OCI-LY7 (cell line): ENCODE data around the gene HIF1A. TPM values are rescaled to one million over a fixed set of nuclear protein-coding genes. Genes with fewer than 3 reads are reported as not detected.
A peak's percentile ranks its signal among the peaks of the same experiment; 100 is the strongest.
"Not testable (repeated sequence)": the region's sequence is repeated elsewhere in the genome, so short reads cannot be mapped to it uniquely, and the experiment has no call there.

Source experiments
- BruUV-seq: library from RNA; stranded (reverse); fragments of 400-500 nt; replicated peaks from 2 replicates; lab custom pipeline; 2021; lab: Mats Ljungman, UMichigan
- CTCF ChIA-PET: fragments of 300-600 bp; sonication (Branson Sonifier 250); formaldehyde crosslinking; loops from one replicate; lab custom pipeline; 2022; ENCODE audit warnings: antibody characterized with exemption; ENCODE audit not compliant: unreplicated experiment; lab: Charles Lee
- POLR2A ChIA-PET: fragments of 300-600 bp; sonication (Branson Sonifier 250); formaldehyde crosslinking; loops from one replicate; lab custom pipeline; 2022; ENCODE audit warnings: antibody characterized with exemption; lab: Charles Lee
- DNase-seq: peaks from one replicate; pipeline ENCODE4 v3.0.0-alpha.2; 2015; ENCODE audit warnings: low spot score
- H2AFZ ChIP-seq: fragments of 200-600 bp; sonication (generic), shearing (Covaris generic); 2 replicates; pipeline ENCODE4 v1.6.1; 2014; ENCODE audit warnings: mild to moderate bottlenecking, antibody characterized with exemption, low read length, moderate library complexity
- H3K27ac ChIP-seq: fragments of 200-600 bp; sonication (generic); 2 replicates; pipeline ENCODE4 v1.5.1; 2014; ENCODE audit warnings: mixed run types, low read depth, mild to moderate bottlenecking, moderate library complexity, low read length, inconsistent platforms; ENCODE audit not compliant: poor library complexity, severe bottlenecking
- H3K36me3 ChIP-seq: fragments of 200-600 bp; sonication (generic); 2 replicates; pipeline ENCODE4 v1.6.1; 2014; ENCODE audit warnings: mild to moderate bottlenecking, antibody characterized with exemption, low read length, moderate library complexity, mixed read lengths; ENCODE audit not compliant: insufficient read depth
- H3K4me1 ChIP-seq: fragments of 200-600 bp; sonication (generic); 2 replicates; pipeline ENCODE4 v1.5.1; 2014; ENCODE audit warnings: mild to moderate bottlenecking, low read length; ENCODE audit not compliant: insufficient read depth, poor library complexity, severe bottlenecking
- H3K4me2 ChIP-seq: fragments of 200-600 bp; sonication (generic); 2 replicates; pipeline ENCODE4 v1.6.1; 2014; ENCODE audit warnings: mild to moderate bottlenecking, low read length
- H3K4me3 ChIP-seq: fragments of 200-600 bp; sonication (generic); 2 replicates; pipeline ENCODE4 v1.5.1; 2014; ENCODE audit warnings: mild to moderate bottlenecking, low read depth, low read length; ENCODE audit not compliant: poor library complexity, severe bottlenecking
- H3K79me2 ChIP-seq: fragments of 200-600 bp; sonication (generic); 2 replicates; pipeline ENCODE4 v1.6.1; 2016; ENCODE audit warnings: low read depth, mild to moderate bottlenecking, low read length, moderate library complexity, mixed read lengths; ENCODE audit not compliant: insufficient read depth
- H3K9me2 ChIP-seq: fragments of 200-600 bp; sonication (generic); 2 replicates; pipeline ENCODE4 v1.6.1; 2016; ENCODE audit warnings: mild to moderate bottlenecking, low read length, mixed read lengths; ENCODE audit not compliant: insufficient read depth
- H3K9me3 ChIP-seq: fragments of 200-600 bp; sonication (generic); 2 replicates; pipeline ENCODE4 v1.6.1; 2014; ENCODE audit warnings: mild to moderate bottlenecking, mixed run types, low read length, mixed read lengths
- H4K20me1 ChIP-seq: fragments of 200-600 bp; sonication (generic); 2 replicates; pipeline ENCODE4 v1.6.1; 2014; ENCODE audit warnings: mild to moderate bottlenecking, antibody characterized with exemption, low read length, moderate library complexity, mixed read lengths; ENCODE audit not compliant: insufficient read depth
- EZH2phosphoT487 ChIP-seq: fragments of 200-600 bp; sonication (generic); IDR thresholded peaks from 2 replicates; pipeline ENCODE4 v1.6.1; 2018; ENCODE audit warnings: low read depth, borderline replicate concordance, mild to moderate bottlenecking, mixed run types, antibody characterized with exemption, low read length, moderate library complexity, mixed read lengths
- intact Hi-C: fragments of 100-400 bp; cut with micrococcal nuclease; formaldehyde crosslinking; loops from one replicate; pipeline ENCODE4 v1.10.0; 2022; ENCODE audit not compliant: unreplicated experiment
- total RNA-seq, 2 experiments: library from RNA; depleted of rRNA in 1 of 2; stranded (reverse); fragments of >200 nt in 1 of 2; shearing (Covaris generic) in 1 of 2; gene quantifications; 2 replicates each; pipeline ENCODE4 v1.2.3, GENCODE V29; 2014 to 2022
- TF ChIP-seq, protein P1 (sequence below): fragments of 200-600 bp; sonication (generic); conservative IDR thresholded peaks from 2 replicates; pipeline ENCODE4 v1.5.1; 2014; ENCODE audit warnings: mild to moderate bottlenecking, antibody characterized with exemption, low read length, moderate library complexity, mixed read lengths

The HIF1A gene
- total RNA-seq, 2 experiments from 2014 or later, result 71.7 to 88.1 TPM

- H3K9me3 ChIP-seq, result no peaks in the 10 kb centered on the region
- peaks cover 26% of the 10 kb centered on the region for H3K36me3 ChIP-seq
- intact Hi-C loops, result no loop called here
- H3K79me2 ChIP-seq, result peaks cover 92% of the 10 kb centered on the region
- BruUV-seq, result no TSS peak
- H3K9me2 ChIP-seq, result no peaks in the 10 kb centered on the region
- H3K4me1 ChIP-seq, result peaks cover 75% of the 10 kb centered on the region
- H4K20me1 ChIP-seq, result peaks cover 57% of the 10 kb centered on the region
- no peak overlapping the region for H2AFZ ChIP-seq
- peak overlapping the region; percentile 14 for H3K27ac ChIP-seq
- H3K4me3 ChIP-seq, result no peak overlapping the region
- no peak for DNase-seq
- CTCF ChIA-PET, result no interaction called here
- peak overlapping the region; percentile 21 for H3K4me2 ChIP-seq
- TF ChIP-seq EZH2phosphoT487, result no peak
- TF ChIP-seq, protein P1, sequence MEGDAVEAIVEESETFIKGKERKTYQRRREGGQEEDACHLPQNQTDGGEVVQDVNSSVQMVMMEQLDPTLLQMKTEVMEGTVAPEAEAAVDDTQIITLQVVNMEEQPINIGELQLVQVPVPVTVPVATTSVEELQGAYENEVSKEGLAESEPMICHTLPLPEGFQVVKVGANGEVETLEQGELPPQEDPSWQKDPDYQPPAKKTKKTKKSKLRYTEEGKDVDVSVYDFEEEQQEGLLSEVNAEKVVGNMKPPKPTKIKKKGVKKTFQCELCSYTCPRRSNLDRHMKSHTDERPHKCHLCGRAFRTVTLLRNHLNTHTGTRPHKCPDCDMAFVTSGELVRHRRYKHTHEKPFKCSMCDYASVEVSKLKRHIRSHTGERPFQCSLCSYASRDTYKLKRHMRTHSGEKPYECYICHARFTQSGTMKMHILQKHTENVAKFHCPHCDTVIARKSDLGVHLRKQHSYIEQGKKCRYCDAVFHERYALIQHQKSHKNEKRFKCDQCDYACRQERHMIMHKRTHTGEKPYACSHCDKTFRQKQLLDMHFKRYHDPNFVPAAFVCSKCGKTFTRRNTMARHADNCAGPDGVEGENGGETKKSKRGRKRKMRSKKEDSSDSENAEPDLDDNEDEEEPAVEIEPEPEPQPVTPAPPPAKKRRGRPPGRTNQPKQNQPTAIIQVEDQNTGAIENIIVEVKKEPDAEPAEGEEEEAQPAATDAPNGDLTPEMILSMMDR, result no peak
- POLR2A ChIA-PET, result interaction anchor here (0.5 to 2.1 kb wide), 10 partner anchors 8 to 230 kb away, joined by 3 to 20 read pairs (median 6); partner anchors contain the start of gene HIF1A
Observed at GRCh38 chr14:61706096-61706690, 10.9 kb downstream of the HIF1A start.

DNA sequence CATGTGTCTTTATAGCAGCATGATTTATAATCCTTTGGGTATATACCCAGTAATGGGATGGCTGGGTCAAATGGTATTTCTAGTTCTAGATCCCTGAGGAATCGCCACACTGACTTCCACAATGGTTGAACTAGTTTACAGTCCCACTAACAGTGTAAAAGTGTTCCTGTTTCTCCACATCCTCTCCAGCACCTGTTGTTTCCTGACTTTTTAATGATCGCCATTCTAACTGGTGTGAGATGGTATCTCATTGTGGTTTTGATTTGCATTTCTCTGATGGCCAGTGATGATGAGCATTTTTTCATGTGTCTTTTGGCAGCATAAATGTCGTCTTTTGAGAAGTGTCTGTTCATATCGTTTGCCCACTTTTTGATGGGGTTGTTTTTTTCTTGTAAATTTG, 12.5 kb downstream of the HIF1A start:
- not testable (repeated sequence) for H2AFZ ChIP-seq

GRCh38 chr14:61708693-61709092, 13.4 kb downstream of the HIF1A start:
- Histone ChIP-seq H3K79me2 (peaks cover 92% of the 10 kb centered on the region), H4K20me1 (peaks cover 70% of the 10 kb centered on the region), H3K36me3 (peaks cover 22% of the 10 kb centered on the region), H3K4me2 (peak overlapping the region; percentile 62; the same call in 1 of the 2 replicates), H3K4me1 (peaks cover 78% of the 10 kb centered on the region)
- BruUV-seq, H3K9me2 ChIP-seq, DNase-seq, CTCF ChIA-PET, H3K27ac ChIP-seq, H3K4me3 ChIP-seq, H2AFZ ChIP-seq, intact Hi-C loops, H3K9me3 ChIP-seq: not testable (repeated sequence)
- POLR2A ChIA-PET, result interaction anchor here (3.7 kb wide), 1 partner anchor 11 kb away, joined by 32 read pairs; no protein-coding TSS in a partner anchor

More for the DNA sequence above, 12.5 kb downstream of the HIF1A start:
- H3K4me2 ChIP-seq, H3K27ac ChIP-seq, POLR2A ChIA-PET, H3K9me2 ChIP-seq, H3K4me3 ChIP-seq, BruUV-seq, CTCF ChIA-PET, H3K9me3 ChIP-seq, intact Hi-C loops, DNase-seq: not testable (repeated sequence)
- H3K4me1 ChIP-seq, result peaks cover 78% of the 10 kb centered on the region
- peaks cover 22% of the 10 kb centered on the region for H3K36me3 ChIP-seq
- peaks cover 68% of the 10 kb centered on the region for H4K20me1 ChIP-seq
- peaks cover 92% of the 10 kb centered on the region for H3K79me2 ChIP-seq
